H1 (cell line): ENCODE results near the gene BCKDHB. TPM values are rescaled to one million over a fixed set of nuclear protein-coding genes. Genes with fewer than 3 reads are reported as not detected.

Experiments used
- CTCF ChIA-PET: fragments of 300-600 bp; sonication (Branson Sonifier 250); formaldehyde crosslinking; loops from one replicate; lab custom pipeline; 2021; ENCODE audit not compliant: partially characterized antibody; lab: Charles Lee
- POLR2A ChIA-PET: fragments of 300-600 bp; sonication (Branson Sonifier 250); formaldehyde crosslinking; loops from one replicate; lab custom pipeline; 2021; ENCODE audit warnings: inconsistent platforms; ENCODE audit not compliant: partially characterized antibody; lab: Charles Lee
- DNase-seq, 2 experiments: peaks; one replicate each; pipeline versions ENCODE4 v3.0.0 to v3.0.0-alpha.2; 2010 to 2022; ENCODE audit warnings: low spot score in 2 of 2, low read depth in 1 of 2, mixed read lengths in 1 of 2
- FAIRE-seq: peaks from 2 replicates; lab custom pipeline; 2011; peaks lifted over from hg19 to GRCh38; lab: Jason Lieb, UNC
- H2AFZ ChIP-seq: 2 replicates; pipeline ENCODE4 v1.8.1; 2012; ENCODE audit warnings: low read length, inconsistent platforms
- H2AK5ac ChIP-seq: 2 replicates; pipeline ENCODE4 v1.6.1; 2013; ENCODE audit warnings: low read depth, low read length
- H2BK120ac ChIP-seq: replicated peaks from 2 replicates; pipeline ENCODE3; 2013; ENCODE audit warnings: low read depth, low read length, inconsistent platforms
- H2BK12ac ChIP-seq: 2 replicates; pipeline ENCODE4 v1.6.1; 2013; ENCODE audit warnings: low read depth, low read length
- H2BK15ac ChIP-seq: 2 replicates; pipeline ENCODE4 v1.6.1; 2013; ENCODE audit warnings: low read length
- H2BK20ac ChIP-seq: 2 replicates; pipeline ENCODE4 v1.6.1; 2013; ENCODE audit warnings: low read length
- H2BK5ac ChIP-seq: 2 replicates; pipeline ENCODE4 v1.6.1; 2013; ENCODE audit warnings: low read depth, low read length
- H3K14ac ChIP-seq: 2 replicates; pipeline ENCODE4 v1.6.1; 2013; ENCODE audit warnings: inconsistent platforms; ENCODE audit not compliant: insufficient read length
- H3K18ac ChIP-seq: 2 replicates; pipeline ENCODE4 v1.6.1; 2013; ENCODE audit warnings: low read length; ENCODE audit errors: extremely low read depth
- H3K23ac ChIP-seq: 2 replicates; pipeline ENCODE4 v1.6.1; 2013; ENCODE audit warnings: inconsistent platforms; ENCODE audit not compliant: insufficient read length
- H3K23me2 ChIP-seq: 2 replicates; pipeline ENCODE4 v1.6.1; 2013; ENCODE audit warnings: low read depth, low read length
- H3K27ac ChIP-seq: 2 replicates; pipeline ENCODE4 v1.6.1; 2011; ENCODE audit warnings: low read depth, low read length, inconsistent platforms
- H3K27me3 ChIP-seq, 4 experiments: replicated peaks in 1 of 4; 1 replicate in 1 of 4; 2 replicates in 3 of 4; pipeline versions ENCODE4 v1.6.1 to v1.8.1; 2011 to 2013; ENCODE audit warnings: low read length in 3 of 4, mild to moderate bottlenecking in 3 of 4, inconsistent platforms in 2 of 4, mixed read lengths in 2 of 4, moderate library complexity in 1 of 4; ENCODE audit not compliant: control insufficient read depth in 3 of 4, insufficient read depth in 3 of 4; ENCODE audit errors: extremely low read depth in 1 of 4
- H3K36me3 ChIP-seq, 4 experiments: 2 replicates each; pipeline versions ENCODE4 v1.6.1 to v1.8.1; 2011 to 2013; ENCODE audit warnings: mild to moderate bottlenecking in 4 of 4, low read length in 3 of 4, moderate library complexity in 2 of 4, control low read depth in 1 of 4, inconsistent platforms in 1 of 4; ENCODE audit not compliant: insufficient read depth in 4 of 4, control insufficient read depth in 2 of 4
- H3K4ac ChIP-seq: replicated peaks from 2 replicates; pipeline ENCODE3; 2013; ENCODE audit warnings: low read length, low read depth, mixed read lengths, inconsistent platforms; ENCODE audit not compliant: insufficient read length
- H3K4me1 ChIP-seq, 4 experiments: replicated peaks in 1 of 4; 1 replicate in 1 of 4; 2 replicates in 3 of 4; pipeline versions ENCODE4 v1.6.1 to v1.8.1; 2011 to 2013; ENCODE audit warnings: low read length in 3 of 4, inconsistent platforms in 2 of 4, mixed read lengths in 1 of 4; ENCODE audit not compliant: insufficient read depth in 4 of 4, control insufficient read depth in 3 of 4
- H3K4me2 ChIP-seq, 2 experiments: 2 replicates each; pipeline versions ENCODE4 v1.6.1 to v1.8.1; 2011 to 2013; ENCODE audit warnings: low read depth in 2 of 2, low read length in 2 of 2, control low read depth in 1 of 2, inconsistent platforms in 1 of 2, mild to moderate bottlenecking in 1 of 2; ENCODE audit not compliant: insufficient read depth in 1 of 2
- H3K4me3 ChIP-seq, 4 experiments: fragments of 200-600, 300-600 bp in 1 of 4; sonication (generic), shearing (Covaris generic), sonication (Bioruptor Twin) in 1 of 4; 2 replicates each; pipeline versions ENCODE4 v1.5.1 to v1.8.1; 2011 to 2016; ENCODE audit warnings: low read length in 4 of 4, low read depth in 3 of 4, control low read depth in 2 of 4, inconsistent platforms in 2 of 4, mild to moderate bottlenecking in 2 of 4, mixed read lengths in 1 of 4, moderate library complexity in 1 of 4; ENCODE audit not compliant: insufficient read depth in 2 of 4; ENCODE audit errors: extremely low read depth in 1 of 4
- H3K56ac ChIP-seq: replicated peaks from 2 replicates; pipeline ENCODE3; 2013; ENCODE audit warnings: low read depth, mild to moderate bottlenecking, mixed read lengths, low read length, inconsistent platforms; ENCODE audit not compliant: insufficient read length
- H3K79me1 ChIP-seq: 2 replicates; pipeline ENCODE4 v1.6.1; 2013; ENCODE audit warnings: low read depth, low read length, control low read depth
- H3K79me2 ChIP-seq, 2 experiments: 2 replicates each; pipeline versions ENCODE4 v1.6.1 to v1.8.1; 2012 to 2013; ENCODE audit warnings: low read length in 2 of 2, mild to moderate bottlenecking in 2 of 2, inconsistent platforms in 1 of 2; ENCODE audit not compliant: insufficient read depth in 2 of 2, control insufficient read depth in 1 of 2
- H3K9ac ChIP-seq, 4 experiments: replicated peaks in 1 of 4; 1 replicate in 1 of 4; 2 replicates in 3 of 4; pipeline versions ENCODE4 v1.6.1 to v1.8.1; 2011 to 2013; ENCODE audit warnings: low read depth in 3 of 4, low read length in 3 of 4, control low read depth in 2 of 4, mild to moderate bottlenecking in 2 of 4, moderate library complexity in 2 of 4, inconsistent platforms in 1 of 4; ENCODE audit errors: extremely low read depth in 1 of 4
- H3K9me3 ChIP-seq, 2 experiments: 2 replicates each; pipeline versions ENCODE4 v1.6.1 to v1.8.1; 2012 to 2013; ENCODE audit warnings: mild to moderate bottlenecking in 2 of 2, moderate library complexity in 2 of 2, control low read depth in 1 of 2, inconsistent platforms in 1 of 2, low read depth in 1 of 2, low read length in 1 of 2, mixed read lengths in 1 of 2; ENCODE audit not compliant: insufficient read depth in 2 of 2
- H4K20me1 ChIP-seq, 2 experiments: replicated peaks in 1 of 2; 2 replicates each; pipeline versions ENCODE3 to v1.8.1; 2011 to 2013; ENCODE audit warnings: inconsistent platforms in 2 of 2, low read length in 2 of 2, mild to moderate bottlenecking in 1 of 2; ENCODE audit not compliant: insufficient read depth in 2 of 2, control insufficient read depth in 1 of 2
- H4K5ac ChIP-seq: 2 replicates; pipeline ENCODE4 v1.6.1; 2013; ENCODE audit warnings: low read length, low read depth, mixed read lengths, inconsistent platforms; ENCODE audit not compliant: insufficient read length
- H4K8ac ChIP-seq: 2 replicates; pipeline ENCODE4 v1.8.0; 2013; ENCODE audit warnings: mild to moderate bottlenecking, moderate library complexity, low read length, inconsistent platforms; ENCODE audit not compliant: insufficient read depth; ENCODE audit errors: extremely low read depth
- H4K91ac ChIP-seq: replicated peaks from 2 replicates; pipeline ENCODE3; 2013; ENCODE audit warnings: low read length, mixed read lengths, inconsistent platforms; ENCODE audit not compliant: insufficient read length
- ATF2 ChIP-seq: IDR thresholded peaks from 2 replicates; pipeline ENCODE4 v1.6.1; 2012; ENCODE audit warnings: low read length, inconsistent platforms
- MAX ChIP-seq: IDR thresholded peaks from 2 replicates; pipeline ENCODE4 v1.6.1; 2012; ENCODE audit warnings: inconsistent platforms
- SP1 ChIP-seq: IDR thresholded peaks from 2 replicates; pipeline ENCODE4 v1.6.1; 2011; ENCODE audit warnings: low read depth, low read length
- USF2 ChIP-seq: IDR thresholded peaks from 2 replicates; pipeline ENCODE4 v1.6.1; 2011; ENCODE audit warnings: low read length, improper control_type of control experiment
- YY1 ChIP-seq: IDR thresholded peaks from 2 replicates; pipeline ENCODE4 v1.6.1; 2011; ENCODE audit warnings: low read depth, mild to moderate bottlenecking, low read length
- WGBS, 2 experiments: shearing (Covaris generic) in 1 of 2; methylation state at CpG; one replicate each; pipeline versions ENCODE4 v1.1.6 to v1.1.7; 2013 to 2015; ENCODE audit warnings: low lambda C conversion rate in 2 of 2, mixed read lengths in 2 of 2, inconsistent platforms in 1 of 2, low coverage in 1 of 2, missing lambda C conversion rate in 1 of 2; ENCODE audit not compliant: insufficient replicate concordance in 2 of 2, insufficient coverage in 1 of 2, insufficient read length in 1 of 2; ENCODE audit errors: extremely low coverage in 1 of 2, missing lambda C conversion rate in 1 of 2; 5-methylcytosine and 5-hydroxymethylcytosine counted together
- polyA plus RNA-seq, 7 experiments: library from polyadenylated mRNA; depleted of rRNA in 3 of 7; stranded (reverse) in 5 of 7; unstranded in 2 of 7; fragments of >200 nt in 5 of 7; fragments of 200-250 nt in 2 of 7; gene quantifications; 1 replicate in 5 of 7; 2 replicates in 1 of 7; 4 replicates in 1 of 7; pipeline versions ENCODE4 v1.2.1 to v1.2.3, GENCODE V29; 2011 to 2013; ENCODE audit warnings: missing spikeins in 2 of 7, mixed read lengths in 2 of 7
- total RNA-seq: library from RNA; stranded (reverse); fragmentation: NEBNext Ultra II Directional; extraction: Animal tissue kit (Norgen Biotek cat#: 25700); gene quantifications from 2 replicates; pipeline ENCODE4 v1.2.1, GENCODE V29; 2021

The BCKDHB gene
- total and polyA plus RNA-seq, 2 of the 8 experiments (the other 6 are each of a cell fraction or from before 2014, with no cell fraction given), result 22.1 to 30.8 TPM

GRCh38 chr6:80197474-80197873 is 91.0 kb downstream of the BCKDHB start:
- no peak for FAIRE-seq
- 100% methylated on average over 1 of the region's 1 CpG; no CpG with 5 or more reads in 1 of the 2 experiments for WGBS, 2 experiments
- H3K4me2 ChIP-seq, result no peak overlapping the region

More at GRCh38 chr6:80197474-80197873, 91.0 kb downstream of the BCKDHB start:
- Histone ChIP-seq H3K27me3 (no peaks in the 10 kb centered on the region), H4K91ac (no peak overlapping the region), H3K4me3 (no peak overlapping the region), H3K27ac (no peak overlapping the region), H3K36me3 (no peaks in the 10 kb centered on the region)
- no peak for TF ChIP-seq SP1
- no peak for TF ChIP-seq MAX
- TF ChIP-seq YY1, result no peak
- TF ChIP-seq USF2, result no peak
- TF ChIP-seq ATF2, result no peak
- TF ChIP-seq, all 59 proteins: peak for 0
- no peak overlapping the region for H4K8ac ChIP-seq
- no peak overlapping the region for H3K56ac ChIP-seq
- no peak overlapping the region for H2BK12ac ChIP-seq
- H2BK20ac ChIP-seq, result no peak overlapping the region
- H3K79me2 ChIP-seq, result no peaks in the 10 kb centered on the region
- H3K79me1 ChIP-seq, result no peaks in the 10 kb centered on the region; the same call in 1 of the 2 replicates
- CTCF ChIA-PET, result no interaction called here
- H2BK5ac ChIP-seq, result no peak overlapping the region
- H3K14ac ChIP-seq, result no peak overlapping the region
- H2AK5ac ChIP-seq, result no peak overlapping the region
- no peaks in the 10 kb centered on the region for H3K4me1 ChIP-seq
- H3K18ac ChIP-seq, result no peak overlapping the region
- peaks cover 0 to 2% of the 10 kb centered on the region in 2 experiments for H4K20me1 ChIP-seq
- POLR2A ChIA-PET, result no interaction called here
- H2AFZ ChIP-seq, result no peak overlapping the region
- H2BK15ac ChIP-seq, result no peak overlapping the region
- H4K5ac ChIP-seq, result no peak overlapping the region
- no peak overlapping the region for H2BK120ac ChIP-seq
- H3K9me3 ChIP-seq, result no peaks in the 10 kb centered on the region
- DNase-seq, result no peak
- no peak overlapping the region for H3K23ac ChIP-seq
- no peaks in the 10 kb centered on the region for H3K23me2 ChIP-seq
- H3K9ac ChIP-seq, result no peak overlapping the region
- no peak overlapping the region for H3K4ac ChIP-seq
